Suprapubic skin (tissue), 3 donors: ENCODE data around the gene PAQR5.

ENCODE experiments used
- CTCF ChIP-seq, 2 donors: fragments of 200-600 bp in 1 of 2; fragments of 450-650 bp in 1 of 2; sonication (generic) in 1 of 2; IDR thresholded peaks; one replicate each; pipeline ENCODE4 v1.5.1; 2016 to 2019; ENCODE audit warnings: antibody characterized with exemption in 2 of 2, mild to moderate bottlenecking in 1 of 2, moderate library complexity in 1 of 2
- POLR2A ChIP-seq, 2 donors: fragments of 450-650 bp; IDR thresholded peaks; one replicate each; pipeline ENCODE4 v1.6.1; 2017; ENCODE audit warnings: antibody characterized with exemption in 2 of 2, mild to moderate bottlenecking in 2 of 2, moderate library complexity in 2 of 2

GRCh38 chr15:69435985-69436384 lies 137.3 kb downstream of the PAQR5 start:
- TF ChIP-seq CTCF (IDR thresholded peaks at IDR 0.05), result no peak
- no peak for TF ChIP-seq POLR2A (IDR thresholded peaks at IDR 0.05)
